ENCODE results near the gene ELOVL5. TPM values are rescaled to one million over a fixed set of nuclear protein-coding genes. Genes with fewer than 3 reads are reported as not detected.

ELOVL5 gene
- total RNA-seq, 1 experiment from 2014 or later, result 71.7 TPM

GRCh38 chr6:53246924-53247323, 101.8 kb downstream of the ELOVL5 start:
- no peak overlapping the region for H3K4me3 ChIP-seq
- H3K27ac ChIP-seq, result no peak overlapping the region
- H3K36me3 ChIP-seq, result no peaks in the 10 kb centered on the region
- H3K4me1 ChIP-seq, result no peaks in the 10 kb centered on the region
- DNase-seq, result no peak
- no peaks in the 10 kb centered on the region for H3K27me3 ChIP-seq
- no peaks in the 10 kb centered on the region for H3K9me3 ChIP-seq (replicated peaks)

GRCh38 chr6:53244958-53245357, 103.8 kb downstream of the ELOVL5 start:
- Histone ChIP-seq H3K36me3 (no peaks in the 10 kb centered on the region), H3K4me3 (no peak overlapping the region), H3K27me3 (no peaks in the 10 kb centered on the region), H3K27ac (no peak overlapping the region), H3K9me3 (replicated peaks) (no peaks in the 10 kb centered on the region), H3K4me1 (no peaks in the 10 kb centered on the region)
- DNase-seq, result no peak

- H3K4me1 ChIP-seq, result no peaks in the 10 kb centered on the region
Measured at GRCh38 chr6:53244399-53244931, 104.3 kb downstream of the ELOVL5 start.

GRCh38 chr6:53241938-53242337, 106.8 kb downstream of the ELOVL5 start:
- H3K4me3 ChIP-seq, result no peak overlapping the region

More at GRCh38 chr6:53244399-53244931, 104.3 kb downstream of the ELOVL5 start:
- H3K27ac ChIP-seq, result no peak overlapping the region
- no peak overlapping the region for H3K4me3 ChIP-seq
- no peaks in the 10 kb centered on the region for H3K9me3 ChIP-seq (replicated peaks)
- H3K36me3 ChIP-seq, result no peaks in the 10 kb centered on the region
- DNase-seq, result no peak
- no peaks in the 10 kb centered on the region for H3K27me3 ChIP-seq

DNA sequence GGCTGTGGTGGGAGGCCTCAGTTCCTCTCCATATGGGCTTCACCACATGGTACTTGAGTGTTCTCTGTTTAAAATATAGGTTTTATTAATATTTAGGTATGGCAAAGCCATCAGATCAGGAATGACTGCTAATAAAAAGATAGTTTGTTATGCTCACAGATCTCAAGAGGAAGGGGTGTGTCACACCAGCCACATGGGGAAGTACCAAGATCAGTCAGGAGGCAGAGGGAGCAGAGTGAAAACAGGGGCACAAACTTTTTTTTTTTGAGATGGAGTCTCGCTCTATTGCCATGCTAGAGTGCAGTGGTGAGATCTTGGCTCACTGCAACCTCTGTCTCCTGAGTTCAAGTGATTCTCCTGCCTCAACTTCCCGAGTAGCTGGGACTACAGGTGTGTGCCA, 108.0 kb downstream of the ELOVL5 start:
- H3K9me3 ChIP-seq (replicated peaks), result no peaks in the 10 kb centered on the region
- DNase-seq, result no peak
- no peaks in the 10 kb centered on the region for H3K4me1 ChIP-seq
- no peak overlapping the region for H3K4me3 ChIP-seq
- no peaks in the 10 kb centered on the region for H3K27me3 ChIP-seq
- H3K36me3 ChIP-seq, result no peaks in the 10 kb centered on the region
- H3K27ac ChIP-seq, result no peak overlapping the region

More at GRCh38 chr6:53241938-53242337, 106.8 kb downstream of the ELOVL5 start:
- Histone ChIP-seq H3K27me3 (no peaks in the 10 kb centered on the region), H3K9me3 (replicated peaks) (no peaks in the 10 kb centered on the region), H3K4me1 (no peaks in the 10 kb centered on the region), H3K36me3 (no peaks in the 10 kb centered on the region), H3K27ac (no peak overlapping the region)
- DNase-seq, result no peak

- no peak for DNase-seq
- Histone ChIP-seq H3K9me3 (replicated peaks) (no peaks in the 10 kb centered on the region), H3K4me3 (no peak overlapping the region), H3K27ac (no peak overlapping the region), H3K36me3 (no peaks in the 10 kb centered on the region), H3K27me3 (no peaks in the 10 kb centered on the region), H3K4me1 (no peaks in the 10 kb centered on the region)
Measured at GRCh38 chr6:53240139-53240538, 108.6 kb downstream of the ELOVL5 start.

DNA sequence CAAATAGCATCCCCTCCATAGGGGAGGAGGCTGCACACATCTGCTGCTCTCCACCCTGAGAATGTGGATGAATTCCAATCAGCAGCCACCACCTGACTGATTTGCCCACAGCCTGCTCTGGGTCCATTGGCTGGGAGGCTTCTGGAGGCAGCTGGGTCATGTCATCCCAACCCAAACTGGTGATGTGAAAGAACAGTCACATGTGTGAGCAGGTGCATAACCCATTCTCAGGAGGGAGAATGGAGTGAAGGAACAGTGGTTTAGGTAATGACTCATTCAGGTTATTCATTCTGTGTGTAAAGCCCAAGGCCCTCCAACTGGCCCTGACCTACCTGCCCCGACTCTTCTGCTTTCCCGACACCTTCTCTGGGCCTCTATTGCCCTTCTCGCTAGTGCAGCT, 109.2 kb downstream of the ELOVL5 start:
- Histone ChIP-seq H3K9me3 (replicated peaks) (no peaks in the 10 kb centered on the region), H3K36me3 (no peaks in the 10 kb centered on the region), H3K4me1 (no peaks in the 10 kb centered on the region), H3K27ac (no peak overlapping the region), H3K27me3 (no peaks in the 10 kb centered on the region), H3K4me3 (no peak overlapping the region)
- no peak for DNase-seq

- H3K9me3 ChIP-seq (replicated peaks), result no peaks in the 10 kb centered on the region
- H3K4me3 ChIP-seq, result no peak overlapping the region
- H3K27me3 ChIP-seq, result no peaks in the 10 kb centered on the region
- no peaks in the 10 kb centered on the region for H3K4me1 ChIP-seq
- H3K36me3 ChIP-seq, result no peaks in the 10 kb centered on the region
- H3K27ac ChIP-seq, result no peak overlapping the region
- DNase-seq, result no peak
Measured at GRCh38 chr6:53238311-53238710, 110.4 kb downstream of the ELOVL5 start.

DNA sequence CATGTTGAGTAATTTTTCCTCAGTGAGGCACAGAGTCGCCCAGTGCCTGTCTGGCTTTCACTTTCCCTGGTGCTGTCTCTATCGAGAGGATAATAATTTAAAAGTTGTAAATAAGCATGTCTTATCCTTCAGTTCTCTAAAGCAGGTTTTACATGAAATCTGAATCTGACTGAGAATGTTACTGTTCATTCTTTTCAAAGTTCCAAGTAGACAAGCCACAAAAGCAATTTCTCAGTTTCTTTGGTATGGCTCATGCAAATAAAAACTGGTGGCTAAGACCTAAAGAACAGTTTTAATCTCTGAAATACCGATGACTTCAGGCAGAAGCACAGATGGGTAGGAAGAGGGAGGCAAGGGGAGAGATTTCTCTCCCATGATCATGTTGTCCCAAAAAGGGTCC, 112.5 kb downstream of the ELOVL5 start:
- Histone ChIP-seq H3K4me3 (no peak overlapping the region), H3K36me3 (no peaks in the 10 kb centered on the region), H3K27ac (no peak overlapping the region), H3K4me1 (no peaks in the 10 kb centered on the region), H3K9me3 (replicated peaks) (no peaks in the 10 kb centered on the region), H3K27me3 (no peaks in the 10 kb centered on the region)
- DNase-seq, result no peak

DNA sequence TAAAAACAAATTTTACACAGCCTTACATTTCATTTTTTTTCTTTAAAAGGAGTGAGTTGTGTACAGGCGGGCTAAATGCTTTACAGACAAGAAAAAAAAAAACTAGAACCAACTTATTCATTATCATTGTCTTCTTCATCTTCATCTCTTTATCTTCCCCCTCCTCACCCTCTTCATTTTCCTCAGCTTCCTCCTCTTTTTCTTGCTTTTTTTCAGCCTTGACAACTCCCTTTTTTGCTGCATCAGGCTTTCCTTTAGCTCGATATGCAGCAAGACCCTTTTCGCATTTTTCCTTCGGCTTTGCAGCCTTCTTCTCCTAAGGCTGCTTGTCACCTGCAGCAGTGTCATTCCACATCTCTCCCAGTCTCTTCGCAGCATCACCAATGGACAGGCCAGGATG, 113.2 kb downstream of the ELOVL5 start:
- no peak for DNase-seq
- Histone ChIP-seq H3K27ac (no peak overlapping the region), H3K4me1 (no peaks in the 10 kb centered on the region), H3K9me3 (replicated peaks) (no peaks in the 10 kb centered on the region), H3K27me3 (no peaks in the 10 kb centered on the region), H3K36me3 (no peaks in the 10 kb centered on the region), H3K4me3 (no peak overlapping the region)

DNA sequence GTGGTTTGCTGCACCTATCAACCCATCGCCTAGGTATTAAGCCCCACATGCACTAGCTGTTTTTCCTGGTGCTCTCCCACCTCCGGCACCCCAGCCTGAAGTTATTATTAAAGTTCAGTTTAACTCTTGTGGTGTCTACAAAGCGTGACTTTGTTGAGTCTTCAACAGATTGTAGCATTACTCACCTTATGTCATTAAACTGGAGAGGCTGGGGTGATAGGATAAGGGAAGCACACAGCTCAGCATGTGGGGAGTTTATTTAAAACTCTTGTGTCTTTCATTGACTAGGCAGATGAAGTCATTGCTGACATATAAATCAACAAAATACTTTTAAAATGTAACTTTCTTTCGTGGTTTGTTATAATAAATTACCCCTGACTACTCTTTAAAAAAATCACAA, 115.4 kb downstream of the ELOVL5 start:
- no peaks in the 10 kb centered on the region for H3K36me3 ChIP-seq
- no peaks in the 10 kb centered on the region for H3K4me1 ChIP-seq
- no peak overlapping the region for H3K27ac ChIP-seq
- DNase-seq, result no peak
- H3K27me3 ChIP-seq, result no peaks in the 10 kb centered on the region
- H3K9me3 ChIP-seq (replicated peaks), result no peaks in the 10 kb centered on the region
- no peak overlapping the region for H3K4me3 ChIP-seq

DNA sequence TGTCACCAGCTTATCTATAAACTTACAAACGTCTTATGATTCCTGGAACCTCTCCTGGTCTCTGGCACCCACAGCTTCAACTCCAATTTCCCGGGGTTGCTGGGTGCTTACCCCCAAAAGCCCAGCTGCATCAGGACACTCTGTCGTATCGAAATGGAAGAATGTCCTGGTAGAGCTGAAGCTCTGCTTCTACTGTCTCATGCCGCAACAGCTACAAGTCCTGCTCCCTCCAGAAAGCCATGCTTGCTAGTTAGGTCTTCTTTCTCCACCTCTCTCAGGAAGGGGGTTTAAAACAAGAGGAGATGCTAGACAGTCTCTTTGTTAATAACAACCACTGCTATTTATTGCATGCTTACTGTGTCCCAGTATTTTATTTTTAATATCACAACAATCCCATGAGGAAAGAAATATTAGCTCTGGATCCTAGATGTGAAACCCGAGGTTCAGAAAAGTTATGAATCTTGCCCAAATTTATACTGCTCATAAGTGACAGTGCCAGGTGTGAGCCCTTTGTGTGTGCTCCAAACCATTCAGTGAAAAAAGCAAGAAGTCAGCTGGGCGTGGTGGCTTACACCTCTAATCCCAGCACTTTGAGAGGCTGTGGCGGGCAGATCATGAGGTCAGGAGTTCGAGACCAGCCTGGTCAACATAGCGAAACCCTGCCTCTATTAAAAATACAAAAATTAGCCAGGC, 117.8 kb downstream of the ELOVL5 start:
- H3K4me1 ChIP-seq, result no peaks in the 10 kb centered on the region
- H3K27ac ChIP-seq, result peak overlapping the region; percentile 43
- peak; percentile 58 to 76 for DNase-seq
- no peak overlapping the region for H3K4me3 ChIP-seq
- no peaks in the 10 kb centered on the region for H3K9me3 ChIP-seq (replicated peaks)
- H3K27me3 ChIP-seq, result no peaks in the 10 kb centered on the region
- no peaks in the 10 kb centered on the region for H3K36me3 ChIP-seq

GRCh38 chr6:53227847-53228246, 120.9 kb downstream of the ELOVL5 start:
- no peaks in the 10 kb centered on the region for H3K4me1 ChIP-seq
- no peaks in the 10 kb centered on the region for H3K9me3 ChIP-seq (replicated peaks)
- no peak overlapping the region for H3K4me3 ChIP-seq
- no peak for DNase-seq
- H3K27me3 ChIP-seq, result no peaks in the 10 kb centered on the region
- no peak overlapping the region for H3K27ac ChIP-seq
- H3K36me3 ChIP-seq, result no peaks in the 10 kb centered on the region

GRCh38 chr6:53220605-53221004, 128.1 kb downstream of the ELOVL5 start:
- DNase-seq, result no peak
- H3K4me3 ChIP-seq, result no peak overlapping the region
- no peaks in the 10 kb centered on the region for H3K36me3 ChIP-seq
- no peaks in the 10 kb centered on the region for H3K9me3 ChIP-seq (replicated peaks)
- H3K4me1 ChIP-seq, result no peaks in the 10 kb centered on the region
- no peak overlapping the region for H3K27ac ChIP-seq
- no peaks in the 10 kb centered on the region for H3K27me3 ChIP-seq

Data from SJCRH30 (cell line).